ENCODE measurements around the gene DBN1.

DBN1 gene

DNA sequence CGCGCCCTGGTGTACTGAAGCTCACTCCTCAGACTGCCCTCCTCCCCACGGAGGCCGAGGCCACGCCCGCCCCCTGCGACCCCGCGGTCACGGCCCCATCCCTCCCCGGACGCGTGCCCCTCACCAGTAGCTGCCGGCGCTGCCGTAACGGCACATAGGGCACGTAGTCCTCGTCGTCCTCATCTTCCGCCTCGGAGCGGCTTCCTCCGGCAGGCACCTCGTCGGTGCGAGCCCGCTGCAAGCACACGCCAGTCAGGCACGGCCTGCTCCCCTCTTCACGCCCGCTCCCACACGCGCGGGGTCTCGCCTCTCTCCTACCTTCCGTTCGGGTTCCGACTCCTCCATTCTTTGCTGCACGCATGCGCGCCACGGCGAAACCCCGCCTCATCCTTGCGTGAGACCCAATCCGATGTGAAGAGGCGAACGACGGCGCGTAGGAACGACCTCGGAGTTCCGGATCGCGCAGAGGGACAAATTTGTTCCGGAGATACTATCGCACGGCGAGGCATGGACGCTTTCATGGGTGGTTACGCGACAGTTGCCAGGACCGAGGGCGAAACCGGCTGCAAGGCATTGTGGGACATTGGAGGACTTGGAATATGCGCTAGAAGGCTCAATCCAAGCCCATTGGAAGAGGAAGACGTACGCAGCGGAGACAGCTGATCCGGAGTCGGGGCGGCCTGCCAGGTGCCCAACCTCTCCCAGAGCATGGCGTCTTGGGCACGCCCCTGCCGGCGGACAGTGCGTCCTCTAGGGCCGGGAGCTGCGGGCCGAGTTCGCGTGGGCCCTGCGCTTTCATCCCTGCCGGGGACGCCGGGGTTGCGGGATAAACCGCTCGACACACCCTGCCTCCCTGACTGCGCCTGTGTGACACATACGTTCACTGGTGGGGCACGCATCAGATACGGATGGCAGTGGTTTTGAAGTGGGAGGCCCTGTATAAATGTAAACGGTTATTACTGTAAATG, 43.5 kb upstream of the DBN1 start, which contains the start of gene DDX41:
TSS of gene DDX41 (minus strand) at position 361 of the 968 bp plus-strand sequence. CDS start at position 345, 16 bp downstream.
- peak; percentile 98 to 99 for DNase-seq
- H4K12ac ChIP-seq (ENCODE audit: low read depth, low read length): peak within 1 kb of the TSS; percentile 65
- H2AK5ac ChIP-seq (ENCODE audit: low read length): peak within 1 kb of the TSS; percentile 14
- H3K9ac ChIP-seq (ENCODE audit: low read length): peak within 1 kb of the TSS; percentile 96
- no CpG with 5 or more reads among the region's 96 CpGs for WGBS (ENCODE audit: extremely low coverage, insufficient coverage, insufficient read length)
- peak within 1 kb of the TSS; percentile 85 for H3K4me2 ChIP-seq (ENCODE audit: low read length)
- peak within 1 kb of the TSS; percentile 84 for H3K14ac ChIP-seq (ENCODE audit: low read length)
- H4K91ac ChIP-seq (ENCODE audit: low read depth, low read length): peak within 1 kb of the TSS; percentile 43
- H2AFZ ChIP-seq (ENCODE audit: insufficient read depth, low read length, poor library complexity): peak within 1 kb of the TSS; percentile 84
- H3K4ac ChIP-seq (ENCODE audit: low read depth, low read length): peak within 1 kb of the TSS; percentile 37
- no peak within 1 kb of the TSS for H2BK5ac ChIP-seq (ENCODE audit: low read depth, low read length, poor library complexity)
- no peaks in the 10 kb centered on the region for H3K9me3 ChIP-seq (ENCODE audit: insufficient read depth, low read depth, low read length)
- peaks cover 63 to 68% of the 10 kb centered on the region in 2 experiments for H3K36me3 ChIP-seq (ENCODE audit: control insufficient read depth in 1 of 2, insufficient read depth in 2 of 2, low read length in 2 of 2)
- peaks cover 6% of the 10 kb centered on the region for H3K79me1 ChIP-seq (ENCODE audit: low read length)
- peak within 1 kb of the TSS; percentile 73 for H3K18ac ChIP-seq (ENCODE audit: low read length)
- H3K23ac ChIP-seq (ENCODE audit: low read length): no peak within 1 kb of the TSS
- no peak within 1 kb of the TSS for H2BK120ac ChIP-seq (ENCODE audit: insufficient read depth, low read length, poor library complexity)
- H4K8ac ChIP-seq (ENCODE audit: low read depth, low read length): peak within 1 kb of the TSS; percentile 86
- H3K27ac ChIP-seq (ENCODE audit: low read depth, low read length): peak within 1 kb of the TSS; percentile 36
- H3K79me2 ChIP-seq (ENCODE audit: control insufficient read depth, insufficient read depth, low read length, poor library complexity): peaks cover 3% of the 10 kb centered on the region
- H3K4me1 ChIP-seq (ENCODE audit: control insufficient read depth in 1 of 2, insufficient read depth in 2 of 2, low read length in 2 of 2): peaks cover 4 to 6% of the 10 kb centered on the region in 2 experiments
- peak within 1 kb of the TSS; percentile 99 for H3K4me3 ChIP-seq (ENCODE audit: low read depth, low read length)
- no peaks in the 10 kb centered on the region for H3K27me3 ChIP-seq (ENCODE audit: insufficient read depth, low read length)
- H2BK12ac ChIP-seq (ENCODE audit: low read length): no peak within 1 kb of the TSS

DNA sequence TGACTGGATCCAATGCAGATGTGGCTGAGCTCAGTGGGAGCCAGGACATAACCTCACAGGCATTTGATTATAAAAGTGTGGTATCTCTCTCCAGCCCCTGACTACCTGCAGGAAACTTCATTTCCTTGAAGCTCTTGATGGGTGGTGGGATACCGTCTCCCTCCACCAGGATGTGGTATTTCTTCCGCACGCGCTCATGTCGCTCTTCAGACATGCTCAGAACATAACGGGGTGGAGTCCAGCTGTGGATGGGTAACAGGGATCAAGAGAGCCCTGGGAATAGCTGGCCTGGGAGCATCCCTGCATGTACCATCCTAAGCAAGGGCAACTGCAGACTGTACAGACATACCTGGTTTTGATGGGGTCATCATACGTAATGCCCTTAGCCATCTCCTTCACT, 42.1 kb upstream of the DBN1 start:
- no peak overlapping the region for H4K8ac ChIP-seq (ENCODE audit: low read depth, low read length)
- H3K4me2 ChIP-seq (ENCODE audit: low read length): peak overlapping the region; percentile 85
- no peak overlapping the region for H2AK5ac ChIP-seq (ENCODE audit: low read length)
- no peak overlapping the region for H3K4me3 ChIP-seq (ENCODE audit: low read depth, low read length)
- H3K27ac ChIP-seq (ENCODE audit: low read depth, low read length): no peak overlapping the region
- H3K79me1 ChIP-seq (ENCODE audit: low read length): peaks cover 6% of the 10 kb centered on the region
- peaks cover 63 to 68% of the 10 kb centered on the region in 2 experiments for H3K36me3 ChIP-seq (ENCODE audit: control insufficient read depth in 1 of 2, insufficient read depth in 2 of 2, low read length in 2 of 2)
- H3K23ac ChIP-seq (ENCODE audit: low read length): no peak overlapping the region
- no peaks in the 10 kb centered on the region for H3K9me3 ChIP-seq (ENCODE audit: insufficient read depth, low read depth, low read length)
- no peak overlapping the region for H3K4ac ChIP-seq (ENCODE audit: low read depth, low read length)
- no peak overlapping the region for H2BK5ac ChIP-seq (ENCODE audit: low read depth, low read length, poor library complexity)
- H3K18ac ChIP-seq (ENCODE audit: low read length): no peak overlapping the region
- H4K91ac ChIP-seq (ENCODE audit: low read depth, low read length): no peak overlapping the region
- no CpG with 5 or more reads among the region's 7 CpGs for WGBS (ENCODE audit: extremely low coverage, insufficient coverage, insufficient read length)
- H2BK120ac ChIP-seq (ENCODE audit: insufficient read depth, low read length, poor library complexity): no peak overlapping the region
- H3K27me3 ChIP-seq (ENCODE audit: insufficient read depth, low read length): no peaks in the 10 kb centered on the region
- H2AFZ ChIP-seq (ENCODE audit: insufficient read depth, low read length, poor library complexity): no peak overlapping the region
- no peak overlapping the region for H3K14ac ChIP-seq (ENCODE audit: low read length)
- no peak overlapping the region for H3K9ac ChIP-seq (ENCODE audit: low read length)
- no peak overlapping the region for H4K12ac ChIP-seq (ENCODE audit: low read depth, low read length)
- peaks cover 4 to 6% of the 10 kb centered on the region in 2 experiments for H3K4me1 ChIP-seq (ENCODE audit: control insufficient read depth in 1 of 2, insufficient read depth in 2 of 2, low read length in 2 of 2)
- no peak overlapping the region for H2BK12ac ChIP-seq (ENCODE audit: low read length)
- DNase-seq: no peak
- H3K79me2 ChIP-seq (ENCODE audit: control insufficient read depth, insufficient read depth, low read length, poor library complexity): peaks cover 3% of the 10 kb centered on the region

DNA sequence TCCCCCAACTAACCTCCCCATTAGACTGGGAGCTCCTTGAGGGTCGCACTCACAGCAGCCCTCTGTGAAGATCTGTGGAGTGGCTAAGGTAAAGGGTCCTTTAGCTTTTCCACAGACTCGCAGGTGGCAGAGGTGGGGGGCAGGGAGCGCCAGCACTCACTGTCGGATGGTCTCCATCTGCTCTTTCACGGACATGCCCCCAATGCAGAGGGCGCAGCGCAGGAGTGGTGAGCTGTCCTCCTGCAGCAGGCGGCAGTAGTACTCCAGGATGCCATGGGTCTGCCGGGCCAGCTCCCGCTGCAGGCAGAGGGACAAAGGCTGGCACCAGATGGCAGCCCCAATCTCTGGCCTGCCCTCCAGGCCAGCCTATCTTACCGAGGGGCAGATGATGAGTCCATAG, 41.1 kb upstream of the DBN1 start:
- no peak overlapping the region for H3K27ac ChIP-seq (ENCODE audit: low read depth, low read length)
- H3K23ac ChIP-seq (ENCODE audit: low read length): no peak overlapping the region
- H3K9ac ChIP-seq (ENCODE audit: low read length): no peak overlapping the region
- H3K4me2 ChIP-seq (ENCODE audit: low read length): no peak overlapping the region
- H3K36me3 ChIP-seq (ENCODE audit: control insufficient read depth in 1 of 2, insufficient read depth in 2 of 2, low read length in 2 of 2): peaks cover 58 to 63% of the 10 kb centered on the region in 2 experiments
- no peak overlapping the region for H4K12ac ChIP-seq (ENCODE audit: low read depth, low read length)
- H2AK5ac ChIP-seq (ENCODE audit: low read length): no peak overlapping the region
- no peaks in the 10 kb centered on the region for H3K27me3 ChIP-seq (ENCODE audit: insufficient read depth, low read length)
- H4K91ac ChIP-seq (ENCODE audit: low read depth, low read length): no peak overlapping the region
- peaks cover 4 to 6% of the 10 kb centered on the region in 2 experiments for H3K4me1 ChIP-seq (ENCODE audit: control insufficient read depth in 1 of 2, insufficient read depth in 2 of 2, low read length in 2 of 2)
- H3K79me1 ChIP-seq (ENCODE audit: low read length): peaks cover 6% of the 10 kb centered on the region
- H2AFZ ChIP-seq (ENCODE audit: insufficient read depth, low read length, poor library complexity): no peak overlapping the region
- H3K14ac ChIP-seq (ENCODE audit: low read length): no peak overlapping the region
- no peak overlapping the region for H2BK12ac ChIP-seq (ENCODE audit: low read length)
- no peak overlapping the region for H2BK5ac ChIP-seq (ENCODE audit: low read depth, low read length, poor library complexity)
- no peak overlapping the region for H3K18ac ChIP-seq (ENCODE audit: low read length)
- no peak overlapping the region for H2BK120ac ChIP-seq (ENCODE audit: insufficient read depth, low read length, poor library complexity)
- no peaks in the 10 kb centered on the region for H3K9me3 ChIP-seq (ENCODE audit: insufficient read depth, low read depth, low read length)
- peaks cover 3% of the 10 kb centered on the region for H3K79me2 ChIP-seq (ENCODE audit: control insufficient read depth, insufficient read depth, low read length, poor library complexity)
- no peak overlapping the region for H3K4me3 ChIP-seq (ENCODE audit: low read depth, low read length)
- H4K8ac ChIP-seq (ENCODE audit: low read depth, low read length): no peak overlapping the region
- WGBS (ENCODE audit: extremely low coverage, insufficient coverage, insufficient read length): no CpG with 5 or more reads among the region's 11 CpGs
- DNase-seq: no peak
- H3K4ac ChIP-seq (ENCODE audit: low read depth, low read length): no peak overlapping the region

- Histone ChIP-seq H3K79me2 (ENCODE audit: control insufficient read depth, insufficient read depth, low read length, poor library complexity) (peaks cover 3% of the 10 kb centered on the region), H4K91ac (ENCODE audit: low read depth, low read length) (no peak overlapping the region), H3K9ac (ENCODE audit: low read length) (no peak overlapping the region), H3K4me2 (ENCODE audit: low read length) (no peak overlapping the region), H3K4me1 (ENCODE audit: control insufficient read depth in 1 of 2, insufficient read depth in 2 of 2, low read length in 2 of 2) (peaks cover 4 to 6% of the 10 kb centered on the region in 2 experiments), H3K18ac (ENCODE audit: low read length) (no peak overlapping the region), H2AFZ (ENCODE audit: insufficient read depth, low read length, poor library complexity) (no peak overlapping the region), H3K79me1 (ENCODE audit: low read length) (peaks cover 6% of the 10 kb centered on the region), H3K27me3 (ENCODE audit: insufficient read depth, low read length) (no peaks in the 10 kb centered on the region), H4K12ac (ENCODE audit: low read depth, low read length) (no peak overlapping the region), H4K8ac (ENCODE audit: low read depth, low read length) (no peak overlapping the region), H3K9me3 (ENCODE audit: insufficient read depth, low read depth, low read length) (no peaks in the 10 kb centered on the region), H3K4ac (ENCODE audit: low read depth, low read length) (no peak overlapping the region), H2BK12ac (ENCODE audit: low read length) (no peak overlapping the region), H2BK120ac (ENCODE audit: insufficient read depth, low read length, poor library complexity) (no peak overlapping the region), H2BK5ac (ENCODE audit: low read depth, low read length, poor library complexity) (no peak overlapping the region), H3K36me3 (ENCODE audit: control insufficient read depth in 1 of 2, insufficient read depth in 2 of 2, low read length in 2 of 2) (peaks cover 58 to 61% of the 10 kb centered on the region in 2 experiments), H3K23ac (ENCODE audit: low read length) (no peak overlapping the region), H3K27ac (ENCODE audit: low read depth, low read length) (no peak overlapping the region), H2AK5ac (ENCODE audit: low read length) (no peak overlapping the region), H3K4me3 (ENCODE audit: low read depth, low read length) (no peak overlapping the region), H3K14ac (ENCODE audit: low read length) (no peak overlapping the region)
- no CpG with 5 or more reads among the region's 15 CpGs for WGBS (ENCODE audit: extremely low coverage, insufficient coverage, insufficient read length)
- no peak for DNase-seq
Observed at GRCh38 chr5:177513500-177513899, 40.1 kb upstream of the DBN1 start.
